Neural progenitor cell (in vitro differentiated cells): ENCODE data around the gene ZFR2.

Experiments used
- EZH2 ChIP-seq: fragments of 200-600 bp; sonication (generic); IDR thresholded peaks from 2 replicates; pipeline ENCODE4 v1.6.1; 2017; ENCODE audit warnings: antibody characterized with exemption, mild to moderate bottlenecking, moderate library complexity
- EZH2phosphoT487 ChIP-seq: fragments of 200-600 bp; sonication (generic); IDR thresholded peaks from 2 replicates; pipeline ENCODE4 v1.6.1; 2017; ENCODE audit warnings: antibody characterized with exemption
- TF ChIP-seq, protein P1 (sequence below): fragments of 200-600 bp; sonication (generic); IDR thresholded peaks from 2 replicates; pipeline ENCODE4 v1.5.1; 2017; ENCODE audit warnings: antibody characterized with exemption, mild to moderate bottlenecking

DNA sequence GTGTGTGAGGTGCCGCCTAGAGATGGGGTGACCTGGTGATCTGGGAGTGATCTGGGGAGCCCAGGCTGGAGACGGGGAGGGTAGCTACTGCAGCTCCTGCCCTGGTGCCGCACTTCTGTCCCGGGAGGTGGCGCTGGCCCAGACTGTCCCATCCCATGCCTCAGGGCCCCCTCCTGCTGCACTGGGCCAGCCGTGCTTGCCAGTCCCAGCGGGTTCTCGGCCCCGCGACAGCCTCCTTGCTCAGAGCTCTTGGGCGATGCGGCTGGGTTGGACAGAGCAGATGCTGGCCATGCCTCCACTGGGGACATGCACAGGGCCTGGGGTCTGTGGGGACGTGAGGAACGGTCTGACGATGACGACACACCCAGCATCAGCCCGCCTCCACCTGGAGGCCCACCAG, 99.3 kb downstream of the ZFR2 start:
- TF ChIP-seq, protein P1, sequence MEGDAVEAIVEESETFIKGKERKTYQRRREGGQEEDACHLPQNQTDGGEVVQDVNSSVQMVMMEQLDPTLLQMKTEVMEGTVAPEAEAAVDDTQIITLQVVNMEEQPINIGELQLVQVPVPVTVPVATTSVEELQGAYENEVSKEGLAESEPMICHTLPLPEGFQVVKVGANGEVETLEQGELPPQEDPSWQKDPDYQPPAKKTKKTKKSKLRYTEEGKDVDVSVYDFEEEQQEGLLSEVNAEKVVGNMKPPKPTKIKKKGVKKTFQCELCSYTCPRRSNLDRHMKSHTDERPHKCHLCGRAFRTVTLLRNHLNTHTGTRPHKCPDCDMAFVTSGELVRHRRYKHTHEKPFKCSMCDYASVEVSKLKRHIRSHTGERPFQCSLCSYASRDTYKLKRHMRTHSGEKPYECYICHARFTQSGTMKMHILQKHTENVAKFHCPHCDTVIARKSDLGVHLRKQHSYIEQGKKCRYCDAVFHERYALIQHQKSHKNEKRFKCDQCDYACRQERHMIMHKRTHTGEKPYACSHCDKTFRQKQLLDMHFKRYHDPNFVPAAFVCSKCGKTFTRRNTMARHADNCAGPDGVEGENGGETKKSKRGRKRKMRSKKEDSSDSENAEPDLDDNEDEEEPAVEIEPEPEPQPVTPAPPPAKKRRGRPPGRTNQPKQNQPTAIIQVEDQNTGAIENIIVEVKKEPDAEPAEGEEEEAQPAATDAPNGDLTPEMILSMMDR = no peak
- TF ChIP-seq EZH2 (no peak), EZH2phosphoT487 (no peak)
